GM20000 (cell line): ENCODE measurements around the gene PRDM16.

Experiments used
- DNase-seq: peaks from one replicate; pipeline ENCODE4 v3.0.0; 2012; ENCODE audit warnings: low spot score
- TF ChIP-seq, protein P1 (sequence below): IDR thresholded peaks from 2 replicates; pipeline ENCODE4 v1.5.1; 2012; ENCODE audit warnings: mild to moderate bottlenecking, control low read depth; ENCODE audit errors: extremely low read depth, missing control alignments

PRDM16 gene

GRCh38 chr1:3219005-3219790 lies 150.2 kb downstream of the PRDM16 start:
- TF ChIP-seq, protein P1, sequence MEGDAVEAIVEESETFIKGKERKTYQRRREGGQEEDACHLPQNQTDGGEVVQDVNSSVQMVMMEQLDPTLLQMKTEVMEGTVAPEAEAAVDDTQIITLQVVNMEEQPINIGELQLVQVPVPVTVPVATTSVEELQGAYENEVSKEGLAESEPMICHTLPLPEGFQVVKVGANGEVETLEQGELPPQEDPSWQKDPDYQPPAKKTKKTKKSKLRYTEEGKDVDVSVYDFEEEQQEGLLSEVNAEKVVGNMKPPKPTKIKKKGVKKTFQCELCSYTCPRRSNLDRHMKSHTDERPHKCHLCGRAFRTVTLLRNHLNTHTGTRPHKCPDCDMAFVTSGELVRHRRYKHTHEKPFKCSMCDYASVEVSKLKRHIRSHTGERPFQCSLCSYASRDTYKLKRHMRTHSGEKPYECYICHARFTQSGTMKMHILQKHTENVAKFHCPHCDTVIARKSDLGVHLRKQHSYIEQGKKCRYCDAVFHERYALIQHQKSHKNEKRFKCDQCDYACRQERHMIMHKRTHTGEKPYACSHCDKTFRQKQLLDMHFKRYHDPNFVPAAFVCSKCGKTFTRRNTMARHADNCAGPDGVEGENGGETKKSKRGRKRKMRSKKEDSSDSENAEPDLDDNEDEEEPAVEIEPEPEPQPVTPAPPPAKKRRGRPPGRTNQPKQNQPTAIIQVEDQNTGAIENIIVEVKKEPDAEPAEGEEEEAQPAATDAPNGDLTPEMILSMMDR: no peak
- DNase-seq: no peak

DNA sequence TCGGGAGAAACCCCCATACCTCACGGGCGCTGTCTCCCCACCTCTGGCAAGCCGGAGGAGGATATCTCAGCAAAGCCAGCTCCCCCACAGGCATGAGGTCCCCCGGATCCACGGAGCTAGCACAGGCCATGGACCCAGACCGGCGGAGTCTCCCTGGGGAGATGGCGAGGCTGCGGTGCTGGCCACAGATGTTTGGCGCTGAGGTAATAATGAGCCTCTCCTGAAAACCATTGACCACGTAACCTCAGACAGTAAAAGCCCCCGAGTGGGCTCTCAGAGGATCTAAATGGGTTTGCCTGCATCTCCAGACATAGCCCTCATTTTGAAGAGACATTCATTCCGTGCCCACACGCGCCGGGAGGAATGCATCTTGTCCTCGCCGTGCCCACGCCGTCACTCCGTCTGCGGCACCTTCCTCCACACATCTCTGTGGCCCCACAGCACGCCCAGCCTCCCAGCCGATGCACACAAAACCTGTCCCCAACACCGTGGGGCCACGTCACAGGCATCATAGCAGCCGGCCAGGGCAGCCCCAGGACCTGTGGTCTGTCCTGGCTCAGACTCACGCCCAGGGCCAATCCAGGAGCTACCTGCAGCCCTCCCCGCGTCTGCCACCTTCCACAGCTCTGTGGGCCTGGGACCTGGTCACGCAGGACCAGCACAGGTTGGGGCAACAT lies 150.9 kb downstream of the PRDM16 start:
- TF ChIP-seq, protein P1: no peak
- no peak for DNase-seq

GRCh38 chr1:3221112-3222041 lies 152.4 kb downstream of the PRDM16 start:
- no peak for DNase-seq
- TF ChIP-seq, protein P1: no peak

GRCh38 chr1:3222042-3222692 lies 153.2 kb downstream of the PRDM16 start:
- TF ChIP-seq, protein P1: no peak
- DNase-seq: no peak

DNA sequence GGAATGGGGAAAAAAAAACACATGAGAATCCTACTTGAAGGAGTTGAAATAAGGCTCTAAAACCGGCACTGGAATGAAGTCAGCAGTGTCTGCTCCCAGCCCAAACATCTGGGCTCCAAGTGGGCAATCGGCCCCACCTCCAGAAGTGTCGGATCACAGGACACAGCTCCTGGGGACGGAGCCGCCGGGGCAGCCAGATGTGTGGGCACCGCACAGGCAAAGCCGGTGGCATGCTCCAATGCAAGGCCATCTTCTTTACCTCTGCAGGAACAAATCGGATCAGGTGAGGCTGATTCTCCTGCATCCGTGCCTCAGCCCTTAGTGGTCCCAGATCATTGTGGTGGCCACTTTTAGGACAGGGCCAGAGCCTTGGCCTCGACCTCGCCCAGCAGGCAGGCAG lies 156.7 kb downstream of the PRDM16 start:
- no peak for DNase-seq
- TF ChIP-seq, protein P1: no peak

DNA sequence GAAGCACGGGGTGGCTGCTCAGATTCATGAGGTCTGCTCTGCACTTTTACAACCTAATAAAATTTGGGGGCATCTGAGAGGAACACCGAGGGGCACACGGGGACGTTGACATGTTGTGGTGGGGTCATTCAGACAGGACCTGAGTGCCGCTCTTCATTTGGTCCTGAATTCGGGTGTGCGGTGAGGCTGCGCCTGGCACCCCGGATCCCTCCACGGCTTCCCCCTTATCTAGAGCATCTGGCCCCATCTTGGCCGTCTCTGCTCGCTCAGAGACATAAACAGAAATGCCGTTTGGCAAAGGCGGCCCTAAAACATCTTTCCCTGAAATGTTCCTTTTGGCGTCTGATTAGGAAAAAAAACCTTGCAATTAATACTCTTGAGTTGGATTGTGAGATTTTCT lies 157.2 kb downstream of the PRDM16 start:
- TF ChIP-seq, protein P1: no peak
- DNase-seq: no peak
